H1 (cell line): ENCODE measurements around the gene ADCY2. TPM values are rescaled to one million over a fixed set of nuclear protein-coding genes. Genes with fewer than 3 reads are reported as not detected.

Experiments
- CHD7 ChIP-seq: fragments of 300-600 bp; sonication (generic); IDR thresholded peaks from 2 replicates; pipeline ENCODE4 v1.7.1; 2012; ENCODE audit warnings: low read length, moderate library complexity, mild to moderate bottlenecking, inconsistent platforms; ENCODE audit not compliant: insufficient replicate concordance
- CTBP2 ChIP-seq: IDR thresholded peaks from 2 replicates; pipeline ENCODE4 v1.7.0; 2011; ENCODE audit warnings: borderline replicate concordance, mild to moderate bottlenecking, moderate library complexity, mixed read lengths, low read length; ENCODE audit not compliant: insufficient read depth, insufficient read length
- CTCF ChIP-seq, 3 experiments: IDR thresholded peaks; 1 replicate in 2 of 3; 2 replicates in 1 of 3; pipeline versions ENCODE4 v1.5.1 to v1.6.1; 2011; ENCODE audit warnings: low read length in 3 of 3, mild to moderate bottlenecking in 3 of 3, inconsistent platforms in 2 of 3, low read depth in 1 of 3, moderate library complexity in 1 of 3; ENCODE audit not compliant: insufficient read depth in 1 of 3; ENCODE audit errors: control extremely low read depth in 1 of 3
- MAX ChIP-seq: IDR thresholded peaks from 2 replicates; pipeline ENCODE4 v1.6.1; 2012; ENCODE audit warnings: inconsistent platforms
- SIN3A ChIP-seq, 2 experiments: IDR thresholded peaks in 1 of 2; conservative IDR thresholded peaks in 1 of 2; 2 replicates each; pipeline ENCODE4 v1.6.1; 2011 to 2012; ENCODE audit warnings: low read length in 2 of 2, improper control_type of control experiment in 1 of 2, low read depth in 1 of 2, mild to moderate bottlenecking in 1 of 2
- SIX5 ChIP-seq: IDR thresholded peaks from 2 replicates; pipeline ENCODE4 v1.6.1; 2011; ENCODE audit warnings: mild to moderate bottlenecking, low read depth, low read length
- SP4 ChIP-seq: IDR thresholded peaks from 2 replicates; pipeline ENCODE4 v1.6.1; 2012; ENCODE audit warnings: low read length, inconsistent platforms
- TAF1 ChIP-seq: IDR thresholded peaks from 2 replicates; pipeline ENCODE4 v1.6.1; 2011; ENCODE audit warnings: mild to moderate bottlenecking, low read depth, low read length
- polyA plus RNA-seq, 7 experiments: library from polyadenylated mRNA; depleted of rRNA in 3 of 7; stranded (reverse) in 5 of 7; unstranded in 2 of 7; fragments of >200 nt in 5 of 7; fragments of 200-250 nt in 2 of 7; gene quantifications; 1 replicate in 5 of 7; 2 replicates in 1 of 7; 4 replicates in 1 of 7; pipeline versions ENCODE4 v1.2.1 to v1.2.3, GENCODE V29; 2011 to 2013; ENCODE audit warnings: missing spikeins in 2 of 7, mixed read lengths in 2 of 7
- total RNA-seq: library from RNA; stranded (reverse); fragmentation: NEBNext Ultra II Directional; extraction: Animal tissue kit (Norgen Biotek cat#: 25700); gene quantifications from 2 replicates; pipeline ENCODE4 v1.2.1, GENCODE V29; 2021

ADCY2 gene
- total and polyA plus RNA-seq, 2 of the 8 experiments (the other 6 are each of a cell fraction or from before 2014, with no cell fraction given), result 35.8 to 122 TPM

- no peak for TF ChIP-seq CHD7
- TF ChIP-seq CTBP2, result no peak
- TF ChIP-seq SIX5, result no peak
- no peak for TF ChIP-seq SIN3A (conservative IDR thresholded peaks at IDR 0.05 in 1 of 2, IDR thresholded peaks at IDR 0.05 in 1 of 2; ENCODE audit: low read depth in 1 of 2, low read length in 2 of 2)
- no peak for TF ChIP-seq SP4
- no peak for TF ChIP-seq TAF1
- TF ChIP-seq CTCF (IDR thresholded peaks at IDR 0.05; ENCODE audit: control extremely low read depth in 1 of 3, insufficient read depth in 1 of 3, low read depth in 1 of 3, low read length in 3 of 3), result no peak
- no peak for TF ChIP-seq MAX
These were observed 10.3 kb upstream of the ADCY2 start (continued) for GRCh38 chr5:7385681-7386080.
